ENCODE data around the gene CHIA.
"Not testable (repeated sequence)": the region's sequence is repeated elsewhere in the genome, so short reads cannot be mapped to it uniquely, and the experiment has no call there.

The CHIA gene

DNA sequence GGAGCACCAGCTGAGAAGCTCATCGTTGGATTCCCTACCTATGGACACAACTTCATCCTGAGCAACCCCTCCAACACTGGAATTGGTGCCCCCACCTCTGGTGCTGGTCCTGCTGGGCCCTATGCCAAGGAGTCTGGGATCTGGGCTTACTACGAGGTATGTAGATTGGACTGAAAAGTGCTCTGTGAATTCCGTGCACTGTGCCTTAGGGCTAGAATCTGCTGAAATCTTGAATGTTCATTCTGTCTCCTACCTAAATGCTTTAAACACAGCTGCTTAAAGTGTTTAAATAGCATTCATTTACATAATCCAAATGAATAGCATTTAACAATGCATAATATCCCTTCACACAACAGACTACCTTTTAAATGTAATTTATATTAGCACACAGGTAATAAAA is 27.9 kb downstream of the CHIA start:
- no peak overlapping the region for H3K27ac Mint-ChIP-seq
- CTCF ChIA-PET: interaction anchor here (1.3 kb wide), 1 partner anchor 16 kb away, joined by 3 read pairs; no protein-coding TSS in a partner anchor
- no peak for DNase-seq
- H3K4me1 Mint-ChIP-seq: peaks cover 13% of the 10 kb centered on the region
- H3K4me3 Mint-ChIP-seq: no peak overlapping the region
- H3K27me3 Mint-ChIP-seq: peaks cover 8% of the 10 kb centered on the region
- H3K9me3 Mint-ChIP-seq: no peaks in the 10 kb centered on the region
- H3K36me3 Mint-ChIP-seq: no peaks in the 10 kb centered on the region

DNA sequence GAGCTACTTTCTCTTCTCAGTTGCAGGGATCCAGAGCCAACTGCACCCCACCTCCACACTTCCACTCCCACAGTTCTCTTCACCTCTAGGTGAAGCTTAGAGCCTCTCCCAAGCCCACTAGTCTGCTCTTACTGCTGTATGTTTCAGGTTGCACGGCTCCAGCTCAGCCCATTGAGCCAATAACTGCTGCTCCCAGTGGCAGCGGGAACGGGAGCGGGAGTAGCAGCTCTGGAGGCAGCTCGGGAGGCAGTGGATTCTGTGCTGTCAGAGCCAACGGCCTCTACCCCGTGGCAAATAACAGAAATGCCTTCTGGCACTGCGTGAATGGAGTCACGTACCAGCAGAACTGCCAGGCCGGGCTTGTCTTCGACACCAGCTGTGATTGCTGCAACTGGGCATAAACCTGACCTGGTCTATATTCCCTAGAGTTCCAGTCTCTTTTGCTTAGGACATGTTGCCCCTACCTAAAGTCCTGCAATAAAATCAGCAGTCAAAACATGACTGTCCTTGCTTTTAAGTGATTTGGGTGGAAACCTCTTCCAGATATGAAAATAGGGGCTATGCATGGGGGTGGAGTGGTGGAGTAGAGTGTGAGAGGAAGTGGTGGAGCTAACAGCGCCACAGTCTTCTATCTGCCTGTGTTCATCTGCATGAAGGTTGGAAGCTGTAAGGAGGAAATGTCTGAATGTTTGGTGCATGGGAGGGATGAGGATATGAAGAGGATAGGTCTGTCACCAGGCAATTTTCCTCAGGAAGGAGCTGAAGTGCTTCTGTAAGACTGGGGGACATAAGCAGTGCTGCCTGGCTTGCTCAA is 29.6 kb downstream of the CHIA start:
- H3K9me3 Mint-ChIP-seq: no peaks in the 10 kb centered on the region
- H3K4me1 Mint-ChIP-seq: peaks cover 13% of the 10 kb centered on the region
- CTCF ChIA-PET: interaction anchor here (1.1 to 1.5 kb wide), 5 partner anchors 11 to 328 kb away, joined by 3 to 5 read pairs (median 4); no protein-coding TSS in a partner anchor
- H3K27me3 Mint-ChIP-seq: peaks cover 1% of the 10 kb centered on the region
- H3K4me3 Mint-ChIP-seq: no peak overlapping the region
- H3K27ac Mint-ChIP-seq: peak overlapping the region; percentile 7
- no peak for DNase-seq
- no peaks in the 10 kb centered on the region for H3K36me3 Mint-ChIP-seq

DNA sequence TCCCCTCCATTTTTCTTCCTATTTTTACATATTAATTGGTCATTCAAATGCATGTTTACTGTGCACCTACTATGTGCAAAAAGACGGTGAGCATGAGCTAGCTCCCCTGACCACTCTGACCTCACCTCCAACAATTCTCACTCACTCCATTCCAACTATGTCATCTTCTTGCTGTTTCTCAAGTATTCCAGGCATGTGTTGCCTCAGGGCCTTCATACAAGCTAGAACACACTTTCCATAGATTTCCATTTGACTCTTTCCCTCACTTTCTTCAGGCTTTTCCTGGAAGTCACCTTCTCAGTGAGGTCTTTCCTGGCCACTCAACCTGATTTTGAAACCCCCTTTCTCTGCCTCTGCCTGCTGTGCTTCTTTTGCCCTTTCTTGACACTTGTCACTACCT is 32.6 kb downstream of the CHIA start:
- Mint-ChIP-seq H3K27ac (no peak overlapping the region), H3K36me3 (peaks cover 5% of the 10 kb centered on the region), H3K9me3 (peaks cover 8% of the 10 kb centered on the region), H3K4me3 (no peak overlapping the region), H3K27me3 (no peaks in the 10 kb centered on the region), H3K4me1 (peaks cover 13% of the 10 kb centered on the region)
- no peak for DNase-seq
- CTCF ChIA-PET: no interaction called here

DNA sequence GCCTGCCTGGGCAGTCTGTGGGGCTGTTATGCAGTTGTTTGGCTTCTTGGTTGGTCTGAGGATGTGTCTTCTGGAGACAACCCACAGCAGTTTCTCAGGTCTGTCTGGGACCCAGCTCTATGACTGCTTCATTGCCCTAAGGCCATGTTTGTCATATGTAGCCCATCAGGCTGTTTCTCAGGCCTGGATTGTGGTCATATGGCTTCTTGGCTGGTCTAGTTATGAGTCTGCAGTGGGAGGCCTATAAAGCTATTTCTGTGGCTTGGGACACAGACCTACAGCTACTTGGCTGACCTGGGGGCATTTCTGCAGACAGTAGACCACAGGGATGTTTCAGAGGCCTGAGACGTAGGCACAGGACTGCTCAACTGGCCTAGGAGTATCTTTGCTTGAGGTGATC is 41.5 kb downstream of the CHIA start:
- Mint-ChIP-seq H3K4me3 (no peak overlapping the region), H3K9me3 (peaks cover 43% of the 10 kb centered on the region), H3K36me3 (peaks cover 13% of the 10 kb centered on the region), H3K27me3 (peaks cover 5% of the 10 kb centered on the region), H3K27ac (no peak overlapping the region), H3K4me1 (peaks cover 3% of the 10 kb centered on the region)
- DNase-seq: no peak
- CTCF ChIA-PET: interaction anchor here (3.3 to 6.9 kb wide), 2 partner anchors 108 to 302 kb away, joined by 19 to 96 read pairs; partner anchors contain the start of gene CHI3L2

DNA sequence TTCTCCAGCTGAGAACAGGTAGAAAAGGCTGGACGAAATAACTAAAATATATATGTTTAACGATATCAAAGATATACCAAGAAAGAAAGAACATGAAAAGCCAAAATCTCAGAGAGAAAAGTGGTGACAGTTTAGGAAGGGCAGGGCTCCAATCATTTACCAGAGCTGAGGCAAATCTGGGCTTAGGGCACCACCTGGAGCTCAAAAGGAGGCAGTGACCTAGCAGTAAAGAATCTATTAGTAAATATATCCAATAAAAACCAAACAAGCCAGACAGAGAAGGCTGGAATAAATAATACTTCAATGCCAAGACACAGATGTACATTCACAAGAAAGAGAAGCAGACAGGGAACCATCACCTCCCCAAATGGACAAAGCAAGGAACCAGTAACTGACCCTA is 43.5 kb downstream of the CHIA start:
- no peak overlapping the region for H3K27ac Mint-ChIP-seq
- H3K9me3 Mint-ChIP-seq: peaks cover 28% of the 10 kb centered on the region
- H3K4me3 Mint-ChIP-seq: no peak overlapping the region
- H3K36me3 Mint-ChIP-seq: peaks cover 7% of the 10 kb centered on the region
- H3K27me3 Mint-ChIP-seq: peaks cover 5% of the 10 kb centered on the region
- peaks cover 3% of the 10 kb centered on the region for H3K4me1 Mint-ChIP-seq
- DNase-seq: peak; percentile 72
- CTCF ChIA-PET: interaction anchor here (1.0 to 6.9 kb wide), 10 partner anchors 12 to 549 kb away, joined by 3 to 96 read pairs (median 4); partner anchors contain the start of genes CHI3L2 and DENND2D

DNA sequence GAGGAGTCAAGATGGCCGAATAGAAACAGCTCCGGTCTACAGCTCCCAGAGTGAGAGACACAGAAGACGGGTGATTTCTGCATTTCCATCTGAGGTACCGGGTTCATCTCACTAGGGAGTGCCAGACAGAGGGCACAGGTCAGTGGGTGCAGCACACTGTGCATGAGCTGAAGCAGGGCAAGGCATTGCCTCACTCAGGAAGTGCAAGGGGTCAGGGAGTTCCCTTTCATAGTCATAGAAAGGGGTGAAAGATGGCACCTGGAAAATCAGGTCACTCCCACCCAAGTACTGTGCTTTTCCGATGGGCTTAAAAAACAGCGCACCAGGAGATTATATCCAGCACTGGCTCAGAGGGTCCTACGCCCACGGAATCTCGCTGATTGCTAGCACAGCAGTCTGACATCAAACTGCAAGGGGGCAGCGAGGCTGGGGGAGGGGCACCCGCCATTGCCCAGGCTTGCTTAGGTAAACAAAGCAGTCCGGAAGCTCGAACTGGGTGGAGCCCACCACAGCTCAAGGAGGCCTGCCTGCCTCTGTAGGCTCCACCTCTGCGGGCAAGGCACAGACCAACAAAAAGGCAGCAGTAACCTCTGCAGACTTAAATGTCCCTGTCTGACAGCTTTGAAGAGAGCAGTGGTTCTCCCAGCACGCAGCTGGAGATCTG is 44.7 kb downstream of the CHIA start:
- not testable (repeated sequence) for DNase-seq, H3K27ac Mint-ChIP-seq, H3K4me1 Mint-ChIP-seq, H3K36me3 Mint-ChIP-seq, H3K27me3 Mint-ChIP-seq, H3K4me3 Mint-ChIP-seq
- peaks cover 19% of the 10 kb centered on the region for H3K9me3 Mint-ChIP-seq
- CTCF ChIA-PET: interaction anchor here (1.3 to 6.9 kb wide), 4 partner anchors 55 to 550 kb away, joined by 3 to 96 read pairs (median 12); partner anchors contain the start of gene CHI3L2

DNA sequence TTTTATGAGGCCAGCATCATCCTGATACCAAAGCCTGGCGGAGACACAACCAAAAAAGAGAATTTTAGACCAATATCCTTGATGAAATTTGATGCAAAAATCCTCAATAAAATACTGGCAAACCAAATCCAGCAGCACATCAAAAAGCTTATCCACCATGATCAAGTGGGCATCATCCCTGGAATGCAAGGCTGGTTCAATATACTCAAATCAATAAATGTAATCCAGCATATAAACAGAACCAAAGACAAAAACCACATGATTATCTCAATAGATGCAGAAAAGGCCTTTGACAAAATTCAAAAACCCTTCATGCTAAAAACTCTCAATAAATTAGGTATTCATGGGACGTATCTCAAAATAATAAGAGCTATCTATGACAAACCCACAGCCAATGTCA is 48.2 kb downstream of the CHIA start:
- H3K9me3 Mint-ChIP-seq, H3K4me3 Mint-ChIP-seq, H3K36me3 Mint-ChIP-seq, CTCF ChIA-PET, H3K27me3 Mint-ChIP-seq, H3K4me1 Mint-ChIP-seq, DNase-seq, H3K27ac Mint-ChIP-seq: not testable (repeated sequence)

DNA sequence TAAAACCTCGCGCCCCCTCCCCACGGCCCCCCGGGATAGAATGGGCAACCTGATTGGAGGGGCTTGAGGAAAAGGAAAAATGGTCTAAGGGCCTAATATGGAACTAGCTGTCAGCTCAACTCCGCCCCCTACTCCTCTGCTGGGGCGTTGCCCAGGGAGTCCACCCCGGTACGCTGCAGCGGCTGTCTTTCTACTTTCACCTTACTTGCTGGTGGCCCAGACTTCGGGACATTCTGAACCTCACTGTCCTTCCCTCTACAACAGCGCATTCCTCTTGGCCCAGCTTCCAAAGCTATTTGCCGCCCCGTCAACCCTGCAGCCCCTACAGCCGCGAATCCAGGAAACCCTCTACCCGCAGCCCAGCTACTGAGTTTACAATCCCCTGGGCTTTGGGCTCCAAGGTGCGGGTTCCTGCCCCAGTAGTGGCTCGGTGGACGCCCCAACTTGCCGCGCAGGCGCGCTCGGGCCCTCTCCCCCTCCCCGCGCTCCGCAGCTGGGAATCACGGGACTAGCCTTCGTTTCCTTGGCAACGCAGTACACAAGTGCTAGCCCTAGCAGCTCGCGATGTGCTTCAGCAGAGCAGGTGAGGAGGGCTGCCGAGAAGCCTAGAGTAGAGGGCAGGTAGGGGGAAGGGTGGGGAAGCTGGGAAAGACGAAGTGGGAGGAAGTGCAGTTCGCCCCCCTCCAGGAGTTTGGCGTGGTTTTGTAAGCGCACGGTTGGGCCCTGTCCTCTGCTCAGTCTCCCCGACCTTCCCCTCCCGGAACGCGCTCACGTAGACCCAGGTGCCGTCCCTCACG is 55.6 kb downstream of the CHIA start:
- peaks cover 20% of the 10 kb centered on the region for H3K27me3 Mint-ChIP-seq
- peak overlapping the region; percentile 87 for H3K27ac Mint-ChIP-seq
- CTCF ChIA-PET: interaction anchor here (0.9 to 1.8 kb wide), 2 partner anchors 12 to 354 kb away, joined by 3 to 4 read pairs; no protein-coding TSS in a partner anchor
- H3K36me3 Mint-ChIP-seq: peaks cover 1% of the 10 kb centered on the region
- peak; percentile 91 for DNase-seq
- H3K4me3 Mint-ChIP-seq: peak overlapping the region; percentile 77
- no peaks in the 10 kb centered on the region for H3K9me3 Mint-ChIP-seq
- H3K4me1 Mint-ChIP-seq: peaks cover 32% of the 10 kb centered on the region

DNA sequence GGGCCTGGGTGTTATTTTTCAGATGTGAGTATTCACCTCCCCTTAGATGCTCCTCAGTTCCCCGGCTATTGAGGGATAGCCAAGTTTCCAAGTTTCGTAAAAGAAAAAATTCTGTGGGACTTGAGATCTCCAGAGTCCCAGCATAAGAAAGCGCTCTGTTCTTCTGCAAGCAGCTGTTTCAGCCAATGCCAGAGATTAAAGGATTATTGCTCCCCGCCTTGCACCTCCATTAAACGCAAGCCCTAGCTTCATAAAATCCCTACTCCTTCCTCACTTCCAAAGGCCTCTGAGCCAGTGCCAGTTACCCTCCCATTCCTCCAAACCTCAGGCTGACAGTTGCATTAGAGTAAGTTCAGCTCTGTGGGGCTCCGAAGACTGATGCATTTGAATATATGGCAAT is 56.4 kb downstream of the CHIA start:
- H3K4me3 Mint-ChIP-seq: peak overlapping the region; percentile 77
- no peaks in the 10 kb centered on the region for H3K9me3 Mint-ChIP-seq
- H3K36me3 Mint-ChIP-seq: peaks cover 1% of the 10 kb centered on the region
- H3K4me1 Mint-ChIP-seq: peaks cover 32% of the 10 kb centered on the region
- peak overlapping the region; percentile 56 for H3K27ac Mint-ChIP-seq
- H3K27me3 Mint-ChIP-seq: peaks cover 20% of the 10 kb centered on the region
- no peak for DNase-seq
- CTCF ChIA-PET: interaction anchor here (1.8 kb wide), 1 partner anchor 13 kb away, joined by 4 read pairs; no protein-coding TSS in a partner anchor

DNA sequence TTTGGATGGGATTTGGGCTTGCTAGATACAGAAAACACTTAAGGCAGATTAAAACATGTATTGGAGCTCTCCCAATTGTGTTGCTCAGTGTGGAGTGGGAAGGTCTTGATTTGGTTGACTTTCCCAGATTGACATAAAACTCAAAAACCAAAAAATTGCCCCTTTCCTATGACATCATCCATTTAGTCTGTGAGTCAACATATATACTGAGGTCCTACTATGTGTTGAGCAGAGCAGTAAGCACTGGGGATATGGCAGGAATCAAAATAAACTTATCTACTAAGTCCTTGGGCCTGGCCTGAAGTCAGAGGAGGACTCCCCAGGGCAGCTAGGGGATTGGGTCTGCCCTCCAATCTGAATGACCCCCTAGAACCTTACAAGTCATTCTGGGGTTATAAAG is 61.0 kb downstream of the CHIA start:
- Mint-ChIP-seq H3K27me3 (peaks cover 6% of the 10 kb centered on the region), H3K27ac (no peak overlapping the region), H3K4me3 (no peak overlapping the region), H3K36me3 (peaks cover 1% of the 10 kb centered on the region), H3K4me1 (peaks cover 34% of the 10 kb centered on the region), H3K9me3 (no peaks in the 10 kb centered on the region)
- DNase-seq: no peak
- CTCF ChIA-PET: no interaction called here

DNA sequence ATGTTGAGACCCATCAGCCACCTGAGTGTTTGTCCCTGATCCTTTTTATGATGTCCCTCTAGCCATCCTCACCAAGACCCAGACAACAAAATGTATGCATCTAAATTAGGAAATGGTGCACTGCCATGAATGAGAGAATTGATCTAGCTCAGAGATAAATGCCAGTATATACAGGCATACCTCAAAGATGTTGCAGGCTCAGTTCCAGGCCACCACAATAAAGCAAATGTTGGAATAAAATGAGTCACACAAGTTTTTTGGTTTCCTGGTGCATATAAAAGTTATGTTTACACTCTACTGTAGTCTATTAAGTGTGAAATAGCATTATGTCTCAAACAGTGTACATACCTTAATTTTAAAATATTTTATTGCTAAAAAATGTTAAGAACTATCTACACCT is 63.9 kb downstream of the CHIA start:
- Mint-ChIP-seq H3K4me1 (peaks cover 15% of the 10 kb centered on the region), H3K27ac (no peak overlapping the region), H3K36me3 (no peaks in the 10 kb centered on the region), H3K4me3 (no peak overlapping the region), H3K27me3 (peaks cover 4% of the 10 kb centered on the region), H3K9me3 (no peaks in the 10 kb centered on the region)
- CTCF ChIA-PET: interaction anchor here (1.0 kb wide), 1 partner anchor 133 kb away, joined by 3 read pairs; no protein-coding TSS in a partner anchor
- DNase-seq: no peak

DNA sequence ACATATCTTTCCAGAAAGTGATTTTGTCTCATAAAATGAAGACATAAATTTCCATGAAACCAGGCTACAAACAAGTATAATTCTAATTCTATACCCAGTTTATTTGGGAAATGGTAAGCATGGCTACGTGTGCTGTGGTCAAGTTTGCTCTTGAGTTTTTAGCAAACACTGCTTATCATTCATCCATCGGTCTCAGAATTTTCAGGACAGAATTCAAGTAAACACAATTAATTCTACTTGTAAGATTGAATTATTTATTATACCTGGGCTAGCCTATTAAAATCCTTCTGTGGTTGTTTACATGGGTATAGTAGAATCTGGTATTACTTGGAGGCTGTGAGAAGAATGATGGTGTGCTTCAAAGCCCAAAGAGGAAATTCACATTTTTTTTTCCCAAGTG is 68.3 kb downstream of the CHIA start:
- no peak overlapping the region for H3K27ac Mint-ChIP-seq
- DNase-seq: no peak
- CTCF ChIA-PET: no interaction called here
- no peaks in the 10 kb centered on the region for H3K9me3 Mint-ChIP-seq
- H3K36me3 Mint-ChIP-seq: no peaks in the 10 kb centered on the region
- peaks cover 13% of the 10 kb centered on the region for H3K4me1 Mint-ChIP-seq
- H3K4me3 Mint-ChIP-seq: no peak overlapping the region
- peaks cover 4% of the 10 kb centered on the region for H3K27me3 Mint-ChIP-seq

DNA sequence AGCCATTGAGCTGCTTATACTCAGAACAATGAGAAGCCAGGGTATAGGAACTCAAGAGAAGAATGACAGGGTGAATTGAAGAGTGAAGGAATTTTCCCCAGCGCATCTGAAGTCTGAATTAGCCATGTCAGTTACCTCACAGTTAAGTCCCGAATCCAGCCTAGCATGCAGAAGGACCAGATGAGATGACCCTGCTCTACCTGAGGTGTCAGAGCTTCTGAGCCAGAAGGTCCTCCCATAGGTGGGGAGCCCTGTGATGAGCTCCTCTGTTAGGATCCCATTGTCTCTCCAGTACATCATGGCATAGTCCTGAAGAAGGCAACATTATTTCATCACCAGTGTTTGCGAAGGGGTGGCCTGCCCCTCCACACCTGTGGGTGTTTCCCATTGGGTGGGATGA is 68.7 kb downstream of the CHIA start:
- no peak for DNase-seq
- Mint-ChIP-seq H3K27ac (no peak overlapping the region), H3K36me3 (no peaks in the 10 kb centered on the region), H3K27me3 (peaks cover 5% of the 10 kb centered on the region), H3K4me3 (no peak overlapping the region), H3K4me1 (peaks cover 10% of the 10 kb centered on the region), H3K9me3 (no peaks in the 10 kb centered on the region)
- CTCF ChIA-PET: no interaction called here

DNA sequence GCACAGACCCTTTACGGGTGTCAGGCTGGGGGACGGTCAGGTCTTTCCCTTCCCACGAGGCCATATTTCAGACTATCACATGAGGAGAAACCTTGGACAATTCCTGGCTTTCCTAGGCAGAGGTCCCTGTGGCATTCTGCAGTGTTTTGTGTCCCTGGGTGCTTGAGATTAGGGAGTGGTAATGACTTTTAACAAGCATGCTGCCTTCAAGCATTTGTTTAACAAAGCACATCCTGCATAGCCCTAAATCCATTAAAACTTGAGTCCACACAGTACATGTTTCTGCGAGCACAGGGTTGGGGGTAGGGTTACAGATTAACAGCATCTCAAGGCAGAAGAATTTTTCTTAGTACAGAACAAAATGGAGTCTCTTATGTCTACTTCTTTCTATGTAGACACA is 69.6 kb downstream of the CHIA start:
- H3K9me3 Mint-ChIP-seq, H3K4me1 Mint-ChIP-seq, CTCF ChIA-PET, H3K27ac Mint-ChIP-seq, H3K4me3 Mint-ChIP-seq, DNase-seq, H3K36me3 Mint-ChIP-seq: not testable (repeated sequence)
- peaks cover 10% of the 10 kb centered on the region for H3K27me3 Mint-ChIP-seq

Measured in activated naive CD4-positive, alpha-beta T cell treated with anti-CD3 and anti-CD28 coated beads, Interleukin-2, amount 10 ng/mL, durations not matched to agents 7 days and 5 days (primary cell).